ENCODE data around the gene GYG2. TPM values are rescaled to one million over a fixed set of nuclear protein-coding genes. Genes with fewer than 3 reads are reported as not detected.
A peak's percentile ranks its signal among the peaks of the same experiment; 100 is the strongest.

The GYG2 gene
- total and polyA plus RNA-seq, 2 of the 13 experiments (the other 11 are each of a cell fraction or from before 2014, with no cell fraction given) = 20.0 to 24.3 TPM

GRCh38 chrX:2928583-2929434, 100.1 kb downstream of the GYG2 start, which contains the start of gene ARSD (continued):
- TF ChIP-seq, protein P1, sequence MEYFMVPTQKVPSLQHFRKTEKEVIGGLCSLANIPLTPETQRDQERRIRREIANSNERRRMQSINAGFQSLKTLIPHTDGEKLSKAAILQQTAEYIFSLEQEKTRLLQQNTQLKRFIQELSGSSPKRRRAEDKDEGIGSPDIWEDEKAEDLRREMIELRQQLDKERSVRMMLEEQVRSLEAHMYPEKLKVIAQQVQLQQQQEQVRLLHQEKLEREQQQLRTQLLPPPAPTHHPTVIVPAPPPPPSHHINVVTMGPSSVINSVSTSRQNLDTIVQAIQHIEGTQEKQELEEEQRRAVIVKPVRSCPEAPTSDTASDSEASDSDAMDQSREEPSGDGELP (IDR thresholded peaks at IDR 0.05; ENCODE audit: borderline replicate concordance, low read depth) = peak; percentile 27; the same call in 1 of the 2 replicates
- TF ChIP-seq YY1 (IDR thresholded peaks at IDR 0.05; ENCODE audit: insufficient read depth, insufficient replicate concordance, low read depth, low read length) (peak; percentile 7), KLF6 (CRISPR knock-in tag; IDR thresholded peaks at IDR 0.05) (no peak), HOXA7 (CRISPR knock-in tag; IDR thresholded peaks at IDR 0.05) (no peak), UBTF (CRISPR knock-in tag; IDR thresholded peaks at IDR 0.05) (peak; percentile 71; the same call in 1 of the 2 replicates), MAFG (CRISPR knock-in tag; IDR thresholded peaks at IDR 0.05) (no peak), KDM2A (CRISPR knock-in tag; IDR thresholded peaks at IDR 0.05; ENCODE audit: borderline replicate concordance, low read depth) (peak; percentile 43; the same call in 1 of the 2 replicates), NR2F2 (IDR thresholded peaks at IDR 0.05; ENCODE audit: borderline replicate concordance, low read depth) (no peak), NFRKB (IDR thresholded peaks at IDR 0.05) (no peak), FOXC1 (CRISPR knock-in tag; IDR thresholded peaks at IDR 0.05; ENCODE audit: borderline replicate concordance) (no peak), AKAP8 (CRISPR knock-in tag; IDR thresholded peaks at IDR 0.05) (no peak), ETV5 (CRISPR knock-in tag; IDR thresholded peaks at IDR 0.05; ENCODE audit: borderline replicate concordance) (peak; percentile 26; the same call in 1 of the 2 replicates), ZNF839 (CRISPR knock-in tag; IDR thresholded peaks at IDR 0.05; ENCODE audit: borderline replicate concordance) (no peak), ZNF616 (CRISPR knock-in tag; IDR thresholded peaks at IDR 0.05; ENCODE audit: low read depth) (no peak), ZBTB25 (CRISPR knock-in tag; IDR thresholded peaks at IDR 0.05) (no peak), ZFX (CRISPR knock-in tag; IDR thresholded peaks at IDR 0.05; ENCODE audit: low read depth) (peak; percentile 66), BCL6 (CRISPR knock-in tag; IDR thresholded peaks at IDR 0.05) (no peak), PRDM15 (CRISPR knock-in tag; IDR thresholded peaks at IDR 0.05) (no peak), NR2F6 (IDR thresholded peaks at IDR 0.05) (no peak), NR2F6 (CRISPR knock-in tag; IDR thresholded peaks at IDR 0.05) (0 out of 2 replicates have a peak, but pooled peaks have one; percentile 28)
- TF ChIP-seq, protein P2, sequence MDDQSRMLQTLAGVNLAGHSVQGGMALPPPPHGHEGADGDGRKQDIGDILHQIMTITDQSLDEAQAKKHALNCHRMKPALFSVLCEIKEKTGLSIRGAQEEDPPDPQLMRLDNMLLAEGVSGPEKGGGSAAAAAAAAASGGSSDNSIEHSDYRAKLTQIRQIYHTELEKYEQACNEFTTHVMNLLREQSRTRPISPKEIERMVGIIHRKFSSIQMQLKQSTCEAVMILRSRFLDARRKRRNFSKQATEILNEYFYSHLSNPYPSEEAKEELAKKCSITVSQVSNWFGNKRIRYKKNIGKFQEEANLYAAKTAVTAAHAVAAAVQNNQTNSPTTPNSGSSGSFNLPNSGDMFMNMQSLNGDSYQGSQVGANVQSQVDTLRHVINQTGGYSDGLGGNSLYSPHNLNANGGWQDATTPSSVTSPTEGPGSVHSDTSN (CRISPR knock-in tag; IDR thresholded peaks at IDR 0.05; ENCODE audit: borderline replicate concordance) = no peak
